ENCODE measurements around the gene TAMALIN.

- TF ChIP-seq POLR2A (IDR thresholded peaks at IDR 0.05) (no peak), EP300 (IDR thresholded peaks at IDR 0.05) (no peak)
- TF ChIP-seq, protein P1, sequence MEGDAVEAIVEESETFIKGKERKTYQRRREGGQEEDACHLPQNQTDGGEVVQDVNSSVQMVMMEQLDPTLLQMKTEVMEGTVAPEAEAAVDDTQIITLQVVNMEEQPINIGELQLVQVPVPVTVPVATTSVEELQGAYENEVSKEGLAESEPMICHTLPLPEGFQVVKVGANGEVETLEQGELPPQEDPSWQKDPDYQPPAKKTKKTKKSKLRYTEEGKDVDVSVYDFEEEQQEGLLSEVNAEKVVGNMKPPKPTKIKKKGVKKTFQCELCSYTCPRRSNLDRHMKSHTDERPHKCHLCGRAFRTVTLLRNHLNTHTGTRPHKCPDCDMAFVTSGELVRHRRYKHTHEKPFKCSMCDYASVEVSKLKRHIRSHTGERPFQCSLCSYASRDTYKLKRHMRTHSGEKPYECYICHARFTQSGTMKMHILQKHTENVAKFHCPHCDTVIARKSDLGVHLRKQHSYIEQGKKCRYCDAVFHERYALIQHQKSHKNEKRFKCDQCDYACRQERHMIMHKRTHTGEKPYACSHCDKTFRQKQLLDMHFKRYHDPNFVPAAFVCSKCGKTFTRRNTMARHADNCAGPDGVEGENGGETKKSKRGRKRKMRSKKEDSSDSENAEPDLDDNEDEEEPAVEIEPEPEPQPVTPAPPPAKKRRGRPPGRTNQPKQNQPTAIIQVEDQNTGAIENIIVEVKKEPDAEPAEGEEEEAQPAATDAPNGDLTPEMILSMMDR (IDR thresholded peaks at IDR 0.05) = no peak
Observed at GRCh38 chr12:51997136-51997535, 9.6 kb upstream of the TAMALIN start.

Data from stomach (tissue), 4 donors.